HG02571 (cell line): Measurements from ENCODE around the gene FUT8.
"Not testable (repeated sequence)": the region's sequence is repeated elsewhere in the genome, so short reads cannot be mapped to it uniquely, and the experiment has no call there.

Experiments used
- ATAC-seq: cut with Tn5 transposase; IDR thresholded peaks from one replicate; pipeline ENCODE4 v1.9.1; 2021; ENCODE audit warnings: mild to moderate bottlenecking, moderate library complexity; ENCODE audit not compliant: unreplicated experiment

Gene FUT8

GRCh38 chr14:65613131-65613650 lies 200.7 kb downstream of the FUT8 start:
- ATAC-seq, result no peak

GRCh38 chr14:65618996-65619395 lies 206.5 kb downstream of the FUT8 start:
- no peak for ATAC-seq

- no peak for ATAC-seq
Observed at GRCh38 chr14:65620195-65620594, 207.7 kb downstream of the FUT8 start.

GRCh38 chr14:65622703-65623102 lies 210.2 kb downstream of the FUT8 start:
- no peak for ATAC-seq

GRCh38 chr14:65623759-65624158 lies 211.2 kb downstream of the FUT8 start:
- ATAC-seq, result no peak

- ATAC-seq, result no peak
Observed at GRCh38 chr14:65627315-65627714, 214.8 kb downstream of the FUT8 start.

GRCh38 chr14:65628664-65629063 lies 216.1 kb downstream of the FUT8 start:
- no peak for ATAC-seq

GRCh38 chr14:65631040-65631439 lies 218.5 kb downstream of the FUT8 start:
- ATAC-seq, result no peak

GRCh38 chr14:65632487-65632886 lies 220.0 kb downstream of the FUT8 start:
- ATAC-seq, result no peak

- not testable (repeated sequence) for ATAC-seq
Observed at GRCh38 chr14:65633666-65634065, 221.1 kb downstream of the FUT8 start.

GRCh38 chr14:65637780-65638179 lies 225.2 kb downstream of the FUT8 start:
- ATAC-seq, result peak; percentile 93

- no peak for ATAC-seq
Observed at GRCh38 chr14:65639216-65639615, 226.7 kb downstream of the FUT8 start.

GRCh38 chr14:65650826-65651225 lies 238.3 kb downstream of the FUT8 start:
- no peak for ATAC-seq

- ATAC-seq, result no peak
Observed at GRCh38 chr14:65656554-65656953, 244.0 kb downstream of the FUT8 start.

GRCh38 chr14:65658202-65658601 lies 245.7 kb downstream of the FUT8 start:
- ATAC-seq, result no peak

GRCh38 chr14:65661865-65662264 lies 249.3 kb downstream of the FUT8 start:
- no peak for ATAC-seq

- ATAC-seq, result no peak
Observed at GRCh38 chr14:65664436-65664835, 251.9 kb downstream of the FUT8 start.

- no peak for ATAC-seq
Observed at GRCh38 chr14:65676361-65677014, 264.0 kb downstream of the FUT8 start.

- no peak for ATAC-seq
Observed at GRCh38 chr14:65685572-65685971, 273.0 kb downstream of the FUT8 start.

GRCh38 chr14:65686761-65687160 lies 274.2 kb downstream of the FUT8 start:
- no peak for ATAC-seq

GRCh38 chr14:65689070-65689469 lies 276.5 kb downstream of the FUT8 start:
- no peak for ATAC-seq

- ATAC-seq, result not testable (repeated sequence)
Observed at GRCh38 chr14:65692566-65692965, 280.0 kb downstream of the FUT8 start.

GRCh38 chr14:65696801-65697200 lies 284.3 kb downstream of the FUT8 start:
- no peak for ATAC-seq
